Measurements from ENCODE around the gene HKDC1. TPM values are rescaled to one million over a fixed set of nuclear protein-coding genes. Genes with fewer than 3 reads are reported as not detected.
"Not testable (repeated sequence)": the region's sequence is repeated elsewhere in the genome, so short reads cannot be mapped to it uniquely, and the experiment has no call there.

HKDC1 gene
- under 1 TPM in 1 of 4 donors, not detected in 3; 0.27 TPM for total RNA-seq

- Histone ChIP-seq H3K9me3 (no peaks in the 10 kb centered on the region), H3K4me3 (no peak within 1 kb of the TSS), H3K4me1 (no peaks in the 10 kb centered on the region), H3K36me3 (no peaks in the 10 kb centered on the region), H3K27me3 (peaks cover 27% of the 10 kb centered on the region), H3K27ac (no peak within 1 kb of the TSS)
- no peak for ATAC-seq
- WGBS, 2 donors (ENCODE audit: low coverage in 1 of 2) = 82 to 83% methylated on average over 4 to 5 of the region's 8 CpGs
- TF ChIP-seq POLR2A (IDR thresholded peaks at IDR 0.05) = no peak
- no peak for TF ChIP-seq POLR2AphosphoS5 (IDR thresholded peaks at IDR 0.05)
- TF ChIP-seq EP300 (IDR thresholded peaks at IDR 0.05) = no peak
Observed at GRCh38 chr10:69220041-69220451, at the start of gene HKDC1. Gene HKDC1, plus strand, starts transcription at chr10:69220332. Its CDS starts 104 bp downstream, at chr10:69220436.

GRCh38 chr10:69172241-69172982 lies 47.7 kb upstream of the HKDC1 start:
- WGBS, 2 donors (ENCODE audit: low coverage in 1 of 2) = 92 to 93% methylated on average over 3 of the region's 3 CpGs
- peaks cover 0 to 65% of the 10 kb centered on the region in 2 donors for H3K36me3 ChIP-seq
- TF ChIP-seq EP300 (IDR thresholded peaks at IDR 0.05) = no peak
- TF ChIP-seq CTCF (IDR thresholded peaks at IDR 0.05) = no peak
- TF ChIP-seq POLR2A (IDR thresholded peaks at IDR 0.05) = no peak
- no peak for TF ChIP-seq POLR2AphosphoS5 (IDR thresholded peaks at IDR 0.05)

GRCh38 chr10:69175326-69175725 lies 44.8 kb upstream of the HKDC1 start:
- H3K36me3 ChIP-seq = peaks cover 0 to 35% of the 10 kb centered on the region in 2 donors
- H3K9me3 ChIP-seq, ATAC-seq, H3K4me1 ChIP-seq, H3K27ac ChIP-seq, H3K4me3 ChIP-seq, H3K27me3 ChIP-seq: not testable (repeated sequence)
- no CpG with 5 or more reads among the region's 4 CpGs for WGBS, 2 donors (ENCODE audit: low coverage in 1 of 2)

More at GRCh38 chr10:69172241-69172982, 47.7 kb upstream of the HKDC1 start:
- Histone ChIP-seq H3K27ac (no peak overlapping the region), H3K4me3 (no peak overlapping the region), H3K27me3 (no peaks in the 10 kb centered on the region), H3K4me1 (no peaks in the 10 kb centered on the region), H3K9me3 (no peaks in the 10 kb centered on the region)
- ATAC-seq = no peak

- H3K27me3 ChIP-seq = no peaks in the 10 kb centered on the region
- WGBS, 2 donors (ENCODE audit: low coverage in 1 of 2) = 78 to 100% methylated on average over 2 of the region's 2 CpGs
- no peak overlapping the region for H3K27ac ChIP-seq
- TF ChIP-seq POLR2A (IDR thresholded peaks at IDR 0.05) (no peak), CTCF (IDR thresholded peaks at IDR 0.05) (no peak), POLR2AphosphoS5 (IDR thresholded peaks at IDR 0.05) (no peak), EP300 (IDR thresholded peaks at IDR 0.05) (no peak)
- H3K4me1 ChIP-seq = peaks cover 7 to 21% (median 11%) of the 10 kb centered on the region in 3 donors
- no peak overlapping the region for H3K4me3 ChIP-seq
- no peak for ATAC-seq
- H3K36me3 ChIP-seq = peaks cover 0 to 20% of the 10 kb centered on the region in 2 donors
- no peaks in the 10 kb centered on the region for H3K9me3 ChIP-seq
Observed at GRCh38 chr10:69176823-69177222, 43.3 kb upstream of the HKDC1 start.

GRCh38 chr10:69179089-69179742 lies 40.9 kb upstream of the HKDC1 start:
- Histone ChIP-seq H3K4me1 (peaks cover 7 to 40% (median 13%) of the 10 kb centered on the region in 3 donors), H3K4me3 (peak overlapping the region; percentile 65 to 98), H3K36me3 (peaks cover 0 to 13% of the 10 kb centered on the region in 2 donors), H3K27ac (peak overlapping the region; percentile 78 to 93 (median 86)), H3K9me3 (no peaks in the 10 kb centered on the region), H3K27me3 (no peaks in the 10 kb centered on the region)
- WGBS, 2 donors (ENCODE audit: low coverage in 1 of 2) = 30 to 68% methylated on average over 8 to 17 of the region's 21 CpGs
- TF ChIP-seq POLR2A (IDR thresholded peaks at IDR 0.05) (no peak), EP300 (IDR thresholded peaks at IDR 0.05) (no peak), POLR2AphosphoS5 (IDR thresholded peaks at IDR 0.05) (no peak), CTCF (IDR thresholded peaks at IDR 0.05) (no peak)
- peak; percentile 38 for ATAC-seq

Data from gastroesophageal sphincter (tissue), 4 donors.